Measurements from ENCODE around the gene ATPAF2.

ATPAF2 gene

DNA sequence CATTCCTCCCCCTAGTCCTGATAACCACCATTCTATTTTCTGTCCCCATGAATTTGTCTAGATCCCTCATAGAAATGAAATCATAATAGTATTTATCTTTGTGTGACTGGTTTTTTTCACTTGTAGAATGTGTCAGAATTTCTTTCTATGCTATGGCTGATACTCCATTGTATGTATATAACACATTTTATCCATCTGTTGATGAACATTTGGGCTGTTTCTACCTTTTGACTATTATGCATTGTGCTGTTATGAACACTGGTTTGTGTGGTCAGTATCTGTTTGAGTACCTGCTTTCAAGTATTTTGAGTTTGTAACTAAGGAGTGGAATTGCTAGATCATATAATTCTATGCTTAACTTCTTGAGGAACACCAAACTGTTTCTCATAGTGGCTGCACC, 32.8 kb upstream of the ATPAF2 start:
- Histone ChIP-seq H3K9me3 (ENCODE audit: insufficient read depth, low read length) (no peaks in the 10 kb centered on the region), H4K20me1 (ENCODE audit: low read depth, low read length) (no peaks in the 10 kb centered on the region), H3K36me3 (ENCODE audit: low read length) (no peaks in the 10 kb centered on the region), H3K4me3 (ENCODE audit: insufficient read depth, low read length, poor library complexity, severe bottlenecking) (no peak overlapping the region), H3K27ac (ENCODE audit: low read depth, low read length) (no peak overlapping the region), H3K27me3 (ENCODE audit: low read length) (no peaks in the 10 kb centered on the region), H3K9ac (ENCODE audit: low read length) (no peak overlapping the region), H3K4me2 (ENCODE audit: low read depth, low read length, poor library complexity, severe bottlenecking) (no peak overlapping the region), H3K9me2 (replicated peaks; ENCODE audit: insufficient read depth, low read length) (no peaks in the 10 kb centered on the region), H3F3A (ENCODE audit: insufficient read depth) (no peaks in the 10 kb centered on the region), H3K79me2 (ENCODE audit: insufficient read depth, low read length) (no peaks in the 10 kb centered on the region), H2AFZ (ENCODE audit: low read depth, low read length, severe bottlenecking) (no peak overlapping the region)
- no peak for TF ChIP-seq CTCF (IDR thresholded peaks at IDR 0.05; ENCODE audit: insufficient read depth, low read length, poor library complexity, severe bottlenecking)
- no peak for TF ChIP-seq EZH2phosphoT487 (conservative IDR thresholded peaks at IDR 0.05; ENCODE audit: low read length)

GRCh38 chr17:18070861-18071340, 31.9 kb upstream of the ATPAF2 start:
- Histone ChIP-seq H3K4me2 (ENCODE audit: low read depth, low read length, poor library complexity, severe bottlenecking) (no peak overlapping the region), H3K79me2 (ENCODE audit: insufficient read depth, low read length) (no peaks in the 10 kb centered on the region), H3K27me3 (ENCODE audit: low read length) (no peaks in the 10 kb centered on the region), H3K9ac (ENCODE audit: low read length) (no peak overlapping the region), H3K36me3 (ENCODE audit: low read length) (no peaks in the 10 kb centered on the region), H3F3A (ENCODE audit: insufficient read depth) (no peaks in the 10 kb centered on the region), H4K20me1 (ENCODE audit: low read depth, low read length) (no peaks in the 10 kb centered on the region), H3K4me3 (ENCODE audit: insufficient read depth, low read length, poor library complexity, severe bottlenecking) (no peak overlapping the region), H3K27ac (ENCODE audit: low read depth, low read length) (no peak overlapping the region), H2AFZ (ENCODE audit: low read depth, low read length, severe bottlenecking) (no peak overlapping the region), H3K9me2 (replicated peaks; ENCODE audit: insufficient read depth, low read length) (no peaks in the 10 kb centered on the region), H3K9me3 (ENCODE audit: insufficient read depth, low read length) (no peaks in the 10 kb centered on the region)
- TF ChIP-seq CTCF (IDR thresholded peaks at IDR 0.05; ENCODE audit: insufficient read depth, low read length, poor library complexity, severe bottlenecking) (no peak), EZH2phosphoT487 (conservative IDR thresholded peaks at IDR 0.05; ENCODE audit: low read length) (no peak)

GRCh38 chr17:18069101-18069500, 30.1 kb upstream of the ATPAF2 start:
- Histone ChIP-seq H3K27me3 (ENCODE audit: low read length) (no peaks in the 10 kb centered on the region), H4K20me1 (ENCODE audit: low read depth, low read length) (no peaks in the 10 kb centered on the region), H3K4me2 (ENCODE audit: low read depth, low read length, poor library complexity, severe bottlenecking) (no peak overlapping the region), H3K4me3 (ENCODE audit: insufficient read depth, low read length, poor library complexity, severe bottlenecking) (no peak overlapping the region), H3F3A (ENCODE audit: insufficient read depth) (no peaks in the 10 kb centered on the region), H2AFZ (ENCODE audit: low read depth, low read length, severe bottlenecking) (no peak overlapping the region), H3K27ac (ENCODE audit: low read depth, low read length) (no peak overlapping the region), H3K9me3 (ENCODE audit: insufficient read depth, low read length) (no peaks in the 10 kb centered on the region), H3K9me2 (replicated peaks; ENCODE audit: insufficient read depth, low read length) (no peaks in the 10 kb centered on the region), H3K36me3 (ENCODE audit: low read length) (no peaks in the 10 kb centered on the region), H3K9ac (ENCODE audit: low read length) (no peak overlapping the region), H3K79me2 (ENCODE audit: insufficient read depth, low read length) (no peaks in the 10 kb centered on the region)
- TF ChIP-seq EZH2phosphoT487 (conservative IDR thresholded peaks at IDR 0.05; ENCODE audit: low read length) (no peak), CTCF (IDR thresholded peaks at IDR 0.05; ENCODE audit: insufficient read depth, low read length, poor library complexity, severe bottlenecking) (no peak)
